ENCODE results near the gene NOP53. TPM values are rescaled to one million over a fixed set of nuclear protein-coding genes. Genes with fewer than 3 reads are reported as not detected.

The NOP53 gene
- total and polyA plus RNA-seq, 2 of the 13 experiments (the other 11 are each of a cell fraction or from before 2014, with no cell fraction given), result 53.9 to 141 TPM

DNA sequence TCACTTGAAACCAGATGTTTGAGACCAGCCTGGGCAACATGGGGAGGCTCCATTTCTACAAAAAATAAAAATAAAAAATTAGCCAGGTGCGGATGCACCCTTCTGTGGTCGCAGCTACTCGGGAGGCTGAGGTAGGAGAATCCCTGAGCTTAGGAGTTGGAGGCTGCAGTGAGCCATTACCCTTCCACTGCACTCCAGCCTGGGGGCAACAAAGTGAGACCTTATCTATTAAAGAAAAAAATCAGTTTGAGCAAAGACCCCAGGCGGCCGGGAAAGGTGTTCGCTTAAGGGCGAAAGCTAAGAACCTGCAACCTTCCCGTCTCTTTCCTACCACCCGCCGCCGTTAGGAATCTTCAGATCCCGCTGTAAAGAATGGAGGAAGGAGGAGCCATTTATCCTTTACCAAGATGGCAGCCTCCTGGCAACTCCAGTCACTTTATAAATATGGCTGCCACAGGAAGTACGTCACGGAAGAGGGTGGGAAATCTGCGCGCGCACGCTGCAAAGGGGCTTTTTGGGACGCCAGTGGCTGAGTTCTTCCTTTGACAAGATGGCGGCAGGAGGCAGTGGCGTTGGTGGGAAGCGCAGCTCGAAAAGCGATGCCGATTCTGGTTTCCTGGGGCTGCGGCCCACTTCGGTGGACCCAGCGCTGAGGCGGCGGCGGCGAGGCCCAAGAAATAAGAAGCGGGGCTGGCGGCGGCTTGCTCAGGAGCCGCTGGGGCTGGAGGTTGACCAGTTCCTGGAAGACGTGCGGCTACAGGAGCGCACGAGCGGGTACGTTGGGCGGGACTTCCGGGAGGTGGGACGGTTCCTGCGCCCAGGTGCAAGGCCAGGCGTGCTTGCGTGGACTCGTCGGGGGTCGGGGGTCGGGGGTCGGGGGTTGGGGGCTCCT lies at the start of gene NOP53 (continued):
- TF ChIP-seq TCF7L2 (IDR thresholded peaks at IDR 0.05; ENCODE audit: low read depth, low read length) (no peak), ZNF775 (CRISPR knock-in tag; IDR thresholded peaks at IDR 0.05; ENCODE audit: borderline replicate concordance) (no peak), ZSCAN25 (CRISPR knock-in tag; IDR thresholded peaks at IDR 0.05) (no peak), ZBTB8A (CRISPR knock-in tag; IDR thresholded peaks at IDR 0.05; ENCODE audit: borderline replicate concordance, low read depth) (no peak), SP4 (CRISPR knock-in tag; IDR thresholded peaks at IDR 0.05) (peak; percentile 80), MIXL1 (CRISPR knock-in tag; IDR thresholded peaks at IDR 0.05) (no peak), GABPB1 (CRISPR knock-in tag; IDR thresholded peaks at IDR 0.05) (peak; percentile 96), SALL2 (CRISPR knock-in tag; IDR thresholded peaks at IDR 0.05) (no peak), DNMT1 (CRISPR knock-in tag; IDR thresholded peaks at IDR 0.05) (no peak), CBFB (CRISPR knock-in tag; IDR thresholded peaks at IDR 0.05) (no peak; the same call in 1 of the 2 replicates), ZNF724P (CRISPR knock-in tag; IDR thresholded peaks at IDR 0.05; ENCODE audit: borderline replicate concordance) (no peak), MEIS1 (CRISPR knock-in tag; IDR thresholded peaks at IDR 0.05; ENCODE audit: borderline replicate concordance) (0 out of 2 replicates have a peak, but pooled peaks have one; percentile 23), ZNF598 (CRISPR knock-in tag; IDR thresholded peaks at IDR 0.05; ENCODE audit: borderline replicate concordance) (no peak), SYNCRIP (IDR thresholded peaks at IDR 0.05; ENCODE audit: insufficient read depth, low read depth, low read length) (no peak), SNAI1 (CRISPR knock-in tag; IDR thresholded peaks at IDR 0.05; ENCODE audit: borderline replicate concordance) (no peak), ZNF839 (CRISPR knock-in tag; IDR thresholded peaks at IDR 0.05; ENCODE audit: borderline replicate concordance) (no peak), ZNF441 (CRISPR knock-in tag; IDR thresholded peaks at IDR 0.05; ENCODE audit: borderline replicate concordance) (peak; percentile 84), KLF16 (CRISPR knock-in tag; IDR thresholded peaks at IDR 0.05) (peak in 1 of 2 experiments; percentile 81; a peak in 2 of 4 replicates), SIN3B (IDR thresholded peaks at IDR 0.05; ENCODE audit: low read length) (no peak), KLF15 (CRISPR knock-in tag; IDR thresholded peaks at IDR 0.05; ENCODE audit: borderline replicate concordance) (no peak), ZNF678 (CRISPR knock-in tag; IDR thresholded peaks at IDR 0.05) (no peak), RXRB (CRISPR knock-in tag; IDR thresholded peaks at IDR 0.05; ENCODE audit: borderline replicate concordance) (peak; percentile 53), NFIB (CRISPR knock-in tag; IDR thresholded peaks at IDR 0.05; ENCODE audit: borderline replicate concordance) (no peak), NFKB2 (CRISPR knock-in tag; IDR thresholded peaks at IDR 0.05; ENCODE audit: borderline replicate concordance) (peak; percentile 27; the same call in 1 of the 2 replicates), RBM39 (IDR thresholded peaks at IDR 0.05; ENCODE audit: low read depth, low read length, poor library complexity, severe bottlenecking) (peak; percentile 70)
- TF ChIP-seq, protein P1, sequence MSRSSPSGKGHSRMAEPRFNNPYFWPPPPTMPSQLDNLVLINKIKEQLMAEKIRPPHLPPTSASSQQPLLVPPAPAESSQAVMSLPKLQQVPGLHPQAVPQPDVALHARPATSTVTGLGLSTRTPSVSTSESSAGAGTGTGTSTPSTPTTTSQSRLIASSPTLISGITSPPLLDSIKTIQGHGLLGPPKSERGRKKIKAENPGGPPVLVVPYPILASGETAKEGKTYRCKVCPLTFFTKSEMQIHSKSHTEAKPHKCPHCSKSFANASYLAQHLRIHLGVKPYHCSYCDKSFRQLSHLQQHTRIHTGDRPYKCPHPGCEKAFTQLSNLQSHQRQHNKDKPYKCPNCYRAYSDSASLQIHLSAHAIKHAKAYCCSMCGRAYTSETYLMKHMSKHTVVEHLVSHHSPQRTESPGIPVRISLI (CRISPR knock-in tag; IDR thresholded peaks at IDR 0.05; ENCODE audit: borderline replicate concordance), result no peak; the same call in 1 of the 2 replicates
- TF ChIP-seq, protein P2, sequence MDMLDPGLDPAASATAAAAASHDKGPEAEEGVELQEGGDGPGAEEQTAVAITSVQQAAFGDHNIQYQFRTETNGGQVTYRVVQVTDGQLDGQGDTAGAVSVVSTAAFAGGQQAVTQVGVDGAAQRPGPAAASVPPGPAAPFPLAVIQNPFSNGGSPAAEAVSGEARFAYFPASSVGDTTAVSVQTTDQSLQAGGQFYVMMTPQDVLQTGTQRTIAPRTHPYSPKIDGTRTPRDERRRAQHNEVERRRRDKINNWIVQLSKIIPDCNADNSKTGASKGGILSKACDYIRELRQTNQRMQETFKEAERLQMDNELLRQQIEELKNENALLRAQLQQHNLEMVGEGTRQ (IDR thresholded peaks at IDR 0.05; ENCODE audit: low read depth, low read length), result no peak
- TF ChIP-seq, protein P2 (CRISPR knock-in tag; IDR thresholded peaks at IDR 0.05; ENCODE audit: borderline replicate concordance), result no peak
